MM.1S (cell line): Measurements from ENCODE around the gene GLCCI1.

ENCODE experiments used
- DNase-seq: peaks from one replicate; pipeline ENCODE4 v3.0.0-alpha.2; 2015
- H2AFZ ChIP-seq: fragments of 300-600 bp; sonication (generic); 2 replicates; pipeline ENCODE4 v1.6.0; 2016; ENCODE audit warnings: antibody characterized with exemption, low read length
- H3F3A ChIP-seq: fragments of 300-600 bp; sonication (generic); 2 replicates; pipeline ENCODE4 v1.6.1; 2016; ENCODE audit warnings: mild to moderate bottlenecking, antibody characterized with exemption, low read length, moderate library complexity, mixed read lengths; ENCODE audit not compliant: insufficient read depth
- H3K27ac ChIP-seq: fragments of 300-600 bp; sonication (generic); 2 replicates; pipeline ENCODE4 v1.5.1; 2016; ENCODE audit warnings: mild to moderate bottlenecking, low read length
- H3K27me3 ChIP-seq: fragments of 300-600 bp; sonication (generic); replicated peaks from 2 replicates; pipeline ENCODE4 v1.6.0; 2016; ENCODE audit warnings: low read length; ENCODE audit not compliant: insufficient read depth
- H3K36me3 ChIP-seq: fragments of 300-600 bp; sonication (generic); replicated peaks from 2 replicates; pipeline ENCODE4 v1.6.1; 2016; ENCODE audit warnings: mild to moderate bottlenecking, low read length, mixed read lengths; ENCODE audit not compliant: insufficient read depth
- H3K4me1 ChIP-seq: fragments of 300-600 bp; sonication (generic); 2 replicates; pipeline ENCODE4 v1.6.1; 2016; ENCODE audit warnings: low read length, mixed read lengths
- H3K4me2 ChIP-seq: fragments of 300-600 bp; sonication (generic); 2 replicates; pipeline ENCODE4 v1.6.0; 2016; ENCODE audit warnings: low read depth, low read length
- H3K4me3 ChIP-seq: fragments of 300-600 bp; sonication (generic); 2 replicates; pipeline ENCODE4 v1.5.1; 2016; ENCODE audit warnings: low read length, mixed read lengths
- H3K79me2 ChIP-seq: fragments of 300-600 bp; sonication (generic); 2 replicates; pipeline ENCODE4 v1.6.1; 2016; ENCODE audit warnings: mixed run types, low read length, mixed read lengths
- H3K9ac ChIP-seq: fragments of 300-600 bp; sonication (generic); 2 replicates; pipeline ENCODE4 v1.6.1; 2016; ENCODE audit warnings: low read length, mixed read lengths
- H3K9me2 ChIP-seq: fragments of 300-600 bp; sonication (generic); replicated peaks from 2 replicates; pipeline ENCODE4 v1.6.1; 2016; ENCODE audit warnings: mild to moderate bottlenecking, low read length, mixed read lengths; ENCODE audit not compliant: insufficient read depth
- H3K9me3 ChIP-seq: fragments of 300-600 bp; sonication (generic); replicated peaks from 2 replicates; pipeline ENCODE4 v1.6.1; 2016; ENCODE audit warnings: mild to moderate bottlenecking, low read length, mixed read lengths; ENCODE audit not compliant: insufficient read depth
- H4K20me1 ChIP-seq: fragments of 300-600 bp; sonication (generic); 2 replicates; pipeline ENCODE4 v1.6.1; 2016; ENCODE audit warnings: mild to moderate bottlenecking, low read length, moderate library complexity, mixed read lengths; ENCODE audit not compliant: insufficient read depth
- CTCF ChIP-seq: fragments of 300-600 bp; sonication (generic); IDR thresholded peaks from 2 replicates; pipeline ENCODE4 v1.5.1; 2016; ENCODE audit warnings: antibody characterized with exemption, low read length, mixed read lengths
- EZH2 ChIP-seq: fragments of 300-600 bp; sonication (generic); optimal IDR thresholded peaks from 2 replicates; pipeline ENCODE3; 2017; ENCODE audit warnings: low read depth, mild to moderate bottlenecking, antibody characterized with exemption, low read length, mixed read lengths
- EZH2phosphoT487 ChIP-seq: fragments of 300-600 bp; sonication (generic); IDR thresholded peaks from 2 replicates; pipeline ENCODE4 v1.6.1; 2018; ENCODE audit warnings: antibody characterized with exemption, low read length

The GLCCI1 gene

GRCh38 chr7:7988706-7989105 lies 20.1 kb downstream of the GLCCI1 start:
- Histone ChIP-seq H3K9ac (no peak overlapping the region), H3F3A (0 out of 2 replicates have a peak, but pooled peaks cover 5% of the 10 kb centered on the region), H3K27ac (no peak overlapping the region), H4K20me1 (0 out of 2 replicates have a peak, but pooled peaks cover 7% of the 10 kb centered on the region), H3K4me2 (peak overlapping the region; percentile 42; the same call in 1 of the 2 replicates), H3K4me1 (peaks cover 13% of the 10 kb centered on the region; the same call in 1 of the 2 replicates), H3K4me3 (no peak overlapping the region), H3K9me3 (no peaks in the 10 kb centered on the region), H2AFZ (no peak overlapping the region), H3K36me3 (no peaks in the 10 kb centered on the region), H3K79me2 (peaks cover 100% of the 10 kb centered on the region), H3K27me3 (no peaks in the 10 kb centered on the region), H3K9me2 (no peaks in the 10 kb centered on the region)
- DNase-seq: no peak
- TF ChIP-seq EZH2 (no peak), CTCF (no peak), EZH2phosphoT487 (no peak)

GRCh38 chr7:7989133-7989532 lies 20.5 kb downstream of the GLCCI1 start:
- H3K9me3 ChIP-seq: no peaks in the 10 kb centered on the region
- H4K20me1 ChIP-seq: 0 out of 2 replicates have a peak, but pooled peaks cover 7% of the 10 kb centered on the region
- DNase-seq: no peak
- H3K79me2 ChIP-seq: peaks cover 100% of the 10 kb centered on the region
- H3K27me3 ChIP-seq: no peaks in the 10 kb centered on the region
- no peak for TF ChIP-seq CTCF
- TF ChIP-seq EZH2: no peak
- TF ChIP-seq EZH2phosphoT487: no peak
- no peak overlapping the region; the same call in 1 of the 2 replicates for H3K9ac ChIP-seq
- no peak overlapping the region for H3K27ac ChIP-seq
- no peak overlapping the region for H2AFZ ChIP-seq
- 0 out of 2 replicates have a peak, but pooled peaks cover 5% of the 10 kb centered on the region for H3F3A ChIP-seq
- H3K36me3 ChIP-seq: no peaks in the 10 kb centered on the region
- H3K4me1 ChIP-seq: peaks cover 13% of the 10 kb centered on the region; the same call in 1 of the 2 replicates
- no peaks in the 10 kb centered on the region for H3K9me2 ChIP-seq
- H3K4me3 ChIP-seq: peak overlapping the region; percentile 21; the same call in 1 of the 2 replicates
- H3K4me2 ChIP-seq: peak overlapping the region; percentile 42

- Histone ChIP-seq H3K4me3 (peak overlapping the region; percentile 21; the same call in 1 of the 2 replicates), H4K20me1 (0 out of 2 replicates have a peak, but pooled peaks cover 7% of the 10 kb centered on the region), H3K9ac (no peak overlapping the region; the same call in 1 of the 2 replicates), H3K27me3 (no peaks in the 10 kb centered on the region), H3K36me3 (no peaks in the 10 kb centered on the region), H3K4me1 (peaks cover 13% of the 10 kb centered on the region; the same call in 1 of the 2 replicates), H2AFZ (no peak overlapping the region), H3K79me2 (peaks cover 100% of the 10 kb centered on the region), H3K9me3 (no peaks in the 10 kb centered on the region), H3F3A (0 out of 2 replicates have a peak, but pooled peaks cover 5% of the 10 kb centered on the region), H3K9me2 (no peaks in the 10 kb centered on the region), H3K27ac (no peak overlapping the region), H3K4me2 (peak overlapping the region; percentile 42)
- peak; percentile 15 for DNase-seq
- TF ChIP-seq CTCF (no peak), EZH2phosphoT487 (no peak), EZH2 (no peak)
These were observed 21.2 kb downstream of the GLCCI1 start for GRCh38 chr7:7989616-7990440.
